ENCODE results near the gene KLK2. TPM values are rescaled to one million over a fixed set of nuclear protein-coding genes. Genes with fewer than 3 reads are reported as not detected.

Gene KLK2
- total RNA-seq, 4 donors from 2014 or later, result not detected

DNA sequence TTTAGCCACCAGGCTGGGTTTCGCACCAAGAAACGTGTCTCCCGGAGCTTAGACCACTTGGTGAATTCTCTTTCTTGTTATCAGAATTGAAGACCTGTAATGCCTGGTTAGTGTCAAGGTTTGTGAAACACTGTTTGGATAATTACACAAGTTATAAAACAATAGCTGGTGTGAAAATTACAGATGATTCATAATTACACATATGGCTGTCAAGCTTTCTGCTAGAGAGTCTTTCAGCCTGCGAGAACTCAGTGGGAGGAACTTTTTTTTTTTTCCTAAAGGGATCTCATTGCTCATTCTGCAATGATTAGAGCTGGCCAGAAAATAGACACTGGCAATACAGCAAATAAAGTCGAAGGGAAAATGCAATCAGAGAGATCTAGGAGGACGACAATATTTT is 51.3 kb downstream of the KLK2 start:
- no peak for ATAC-seq
- no peaks in the 10 kb centered on the region for H3K36me3 ChIP-seq
- WGBS, 2 donors (ENCODE audit: low coverage in 1 of 2), result 35 to 38% methylated on average over 3 to 6 of the region's 6 CpGs

DNA sequence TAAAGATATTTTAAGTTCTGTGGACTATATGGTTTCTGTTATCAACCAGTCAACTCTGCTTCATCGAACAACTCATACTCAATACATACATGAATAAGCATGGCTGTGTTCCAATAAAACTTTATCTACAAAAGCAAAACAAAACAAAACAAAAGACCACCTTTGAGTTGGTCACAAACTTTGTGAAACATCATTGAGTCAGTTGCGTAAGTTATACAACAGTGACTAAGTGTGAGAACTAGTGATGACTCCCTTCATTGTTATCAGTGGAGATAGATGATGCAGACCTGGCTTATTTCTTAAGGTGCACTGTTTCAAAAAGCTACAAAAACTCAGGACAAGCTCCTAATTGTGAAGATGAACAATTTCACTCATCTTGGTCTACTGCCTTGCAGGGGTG is 52.5 kb downstream of the KLK2 start:
- Histone ChIP-seq H3K4me1 (peaks cover 0 to 9% (median 0%) of the 10 kb centered on the region in 3 donors), H3K4me3 (no peak overlapping the region), H3K9me3 (no peaks in the 10 kb centered on the region), H3K36me3 (no peaks in the 10 kb centered on the region), H3K27me3 (peaks cover 83% of the 10 kb centered on the region), H3K27ac (no peak overlapping the region)
- TF ChIP-seq POLR2A (IDR thresholded peaks at IDR 0.05) (no peak), EP300 (IDR thresholded peaks at IDR 0.05) (no peak), POLR2AphosphoS5 (IDR thresholded peaks at IDR 0.05) (no peak)
- TF ChIP-seq, protein P1, sequence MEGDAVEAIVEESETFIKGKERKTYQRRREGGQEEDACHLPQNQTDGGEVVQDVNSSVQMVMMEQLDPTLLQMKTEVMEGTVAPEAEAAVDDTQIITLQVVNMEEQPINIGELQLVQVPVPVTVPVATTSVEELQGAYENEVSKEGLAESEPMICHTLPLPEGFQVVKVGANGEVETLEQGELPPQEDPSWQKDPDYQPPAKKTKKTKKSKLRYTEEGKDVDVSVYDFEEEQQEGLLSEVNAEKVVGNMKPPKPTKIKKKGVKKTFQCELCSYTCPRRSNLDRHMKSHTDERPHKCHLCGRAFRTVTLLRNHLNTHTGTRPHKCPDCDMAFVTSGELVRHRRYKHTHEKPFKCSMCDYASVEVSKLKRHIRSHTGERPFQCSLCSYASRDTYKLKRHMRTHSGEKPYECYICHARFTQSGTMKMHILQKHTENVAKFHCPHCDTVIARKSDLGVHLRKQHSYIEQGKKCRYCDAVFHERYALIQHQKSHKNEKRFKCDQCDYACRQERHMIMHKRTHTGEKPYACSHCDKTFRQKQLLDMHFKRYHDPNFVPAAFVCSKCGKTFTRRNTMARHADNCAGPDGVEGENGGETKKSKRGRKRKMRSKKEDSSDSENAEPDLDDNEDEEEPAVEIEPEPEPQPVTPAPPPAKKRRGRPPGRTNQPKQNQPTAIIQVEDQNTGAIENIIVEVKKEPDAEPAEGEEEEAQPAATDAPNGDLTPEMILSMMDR (IDR thresholded peaks at IDR 0.05), result no peak
- 75 to 84% methylated on average over 2 of the region's 2 CpGs for WGBS, 2 donors (ENCODE audit: low coverage in 1 of 2)
- no peak for ATAC-seq

More for the DNA sequence above, 51.3 kb downstream of the KLK2 start:
- TF ChIP-seq POLR2A (IDR thresholded peaks at IDR 0.05), result no peak
- TF ChIP-seq EP300 (IDR thresholded peaks at IDR 0.05), result no peak
- no peak for TF ChIP-seq POLR2AphosphoS5 (IDR thresholded peaks at IDR 0.05)
- TF ChIP-seq, protein P1 (IDR thresholded peaks at IDR 0.05), result no peak
- Histone ChIP-seq H3K9me3 (no peaks in the 10 kb centered on the region), H3K4me3 (no peak overlapping the region), H3K27ac (no peak overlapping the region), H3K27me3 (peaks cover 82% of the 10 kb centered on the region), H3K4me1 (peaks cover 0 to 9% (median 0%) of the 10 kb centered on the region in 3 donors)

DNA sequence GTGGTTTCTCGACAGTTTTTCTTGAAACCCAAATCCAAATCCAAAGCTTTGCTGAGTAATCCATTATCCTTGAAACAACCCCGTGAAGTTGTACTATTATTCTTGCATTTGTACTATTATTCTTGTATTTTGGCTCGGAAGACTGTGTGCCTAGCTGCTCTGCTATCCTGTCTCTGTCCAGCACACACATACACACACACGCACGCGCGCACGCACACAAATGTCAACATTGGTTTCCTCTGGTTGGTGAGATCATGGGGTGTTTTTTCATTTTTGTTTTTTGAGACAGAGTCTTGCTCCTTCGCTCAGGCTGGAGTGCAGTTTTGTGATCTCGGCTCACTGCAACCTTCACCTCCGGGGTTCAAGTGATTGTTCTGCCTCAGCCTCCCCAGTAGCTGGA is 52.9 kb downstream of the KLK2 start:
- Histone ChIP-seq H3K9me3 (no peaks in the 10 kb centered on the region), H3K27me3 (peaks cover 86% of the 10 kb centered on the region), H3K27ac (no peak overlapping the region), H3K36me3 (no peaks in the 10 kb centered on the region), H3K4me3 (no peak overlapping the region), H3K4me1 (peaks cover 0 to 9% (median 0%) of the 10 kb centered on the region in 3 donors)
- TF ChIP-seq POLR2AphosphoS5 (IDR thresholded peaks at IDR 0.05) (no peak), POLR2A (IDR thresholded peaks at IDR 0.05) (no peak), EP300 (IDR thresholded peaks at IDR 0.05) (no peak)
- TF ChIP-seq, protein P1 (IDR thresholded peaks at IDR 0.05), result no peak
- WGBS, 2 donors (ENCODE audit: low coverage in 1 of 2), result 53 to 64% methylated on average over 9 to 11 of the region's 11 CpGs
- ATAC-seq, result no peak

DNA sequence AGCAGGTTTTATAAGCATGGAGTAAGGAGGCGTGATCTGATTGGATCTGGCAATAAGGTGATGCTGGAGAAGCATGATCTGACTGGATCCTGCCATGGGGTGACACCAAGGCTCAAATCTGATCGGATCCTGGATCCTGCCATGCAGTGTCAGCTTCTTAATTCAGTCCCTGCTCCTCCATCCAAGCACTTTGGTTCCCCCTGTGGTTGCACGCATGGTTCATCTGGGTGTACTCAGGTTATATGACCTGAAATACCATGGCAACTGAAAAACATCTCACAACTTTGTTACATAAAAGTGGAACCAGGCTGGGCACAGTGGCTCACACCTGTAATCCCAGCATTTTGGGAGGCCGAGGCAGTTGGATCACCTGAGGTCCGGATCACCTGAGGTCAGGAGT is 55.6 kb downstream of the KLK2 start:
- ATAC-seq, result no peak
- no peak overlapping the region for H3K4me3 ChIP-seq
- no peak overlapping the region for H3K27ac ChIP-seq
- no peaks in the 10 kb centered on the region for H3K9me3 ChIP-seq
- H3K4me1 ChIP-seq, result no peaks in the 10 kb centered on the region
- 82% methylated on average over 5 of the region's 5 CpGs; no CpG with 5 or more reads in 1 of the 2 donors for WGBS, 2 donors (ENCODE audit: low coverage in 1 of 2)
- peaks cover 88% of the 10 kb centered on the region for H3K27me3 ChIP-seq
- no peaks in the 10 kb centered on the region for H3K36me3 ChIP-seq
- no peak for TF ChIP-seq POLR2A (IDR thresholded peaks at IDR 0.05)
- TF ChIP-seq, protein P1 (IDR thresholded peaks at IDR 0.05), result no peak
- no peak for TF ChIP-seq EP300 (IDR thresholded peaks at IDR 0.05)
- TF ChIP-seq POLR2AphosphoS5 (IDR thresholded peaks at IDR 0.05), result no peak

Other genes starting within 250 kb of the KLK2 start
- under 1 TPM in 1 of 4 donors, not detected in 3; 0.42 TPM for gene SYT3, start 233.6 kb upstream of the KLK2 start, total RNA-seq
- gene C19orf81, start 224.0 kb upstream of the KLK2 start, total RNA-seq, result not detected
- under 1 TPM in 3 of 4 donors, not detected in 1; 0.15 to 0.40 (median 0.31) TPM for gene SHANK1, start 153.6 kb upstream of the KLK2 start, total RNA-seq
- 10 to 100 TPM in 2 of 4 donors, 1 to 10 TPM in 2; 4.6 to 17.1 (median 8.4) TPM for gene CLEC11A, start 150.1 kb upstream of the KLK2 start, total RNA-seq
- gene GPR32, start 103.0 kb upstream of the KLK2 start, total RNA-seq, result not detected
- gene ACP4, start 83.0 kb upstream of the KLK2 start, total RNA-seq, result not detected
- gene KLK1, start 49.7 kb upstream of the KLK2 start, total RNA-seq, result not detected
- gene KLK15, start 39.9 kb upstream of the KLK2 start, total RNA-seq, result not detected
- not detected for gene KLK3, start 18.5 kb upstream of the KLK2 start, total RNA-seq
- gene KLK4, start 38.0 kb downstream of the KLK2 start, total RNA-seq, result not detected
- 1 to 10 TPM in 1 of 4 donors, not detected in 3; 1.2 TPM for gene KLK5, start 79.6 kb downstream of the KLK2 start, total RNA-seq
- 1 to 10 TPM in 2 of 4 donors, not detected in 2; 1.1 to 7.8 TPM for gene KLK6, start 96.2 kb downstream of the KLK2 start, total RNA-seq
- 10 to 100 TPM in 1 of 4 donors, under 1 TPM in 1, not detected in 2; 0.31 to 16.7 TPM for gene KLK7, start 110.5 kb downstream of the KLK2 start, total RNA-seq
- 1 to 10 TPM in 2 of 4 donors, not detected in 2; 2.3 to 4.6 TPM for gene KLK8, start 128.2 kb downstream of the KLK2 start, total RNA-seq
- gene KLK10, start 146.3 kb downstream of the KLK2 start, total RNA-seq, result 1 to 10 TPM in 3 of 4 donors, not detected in 1; 1.7 to 6.7 (median 4.1) TPM
- 10 to 100 TPM in 1 of 4 donors, under 1 TPM in 1, not detected in 2; 0.78 to 12.3 TPM for gene KLK11, start 153.2 kb downstream of the KLK2 start, total RNA-seq
- 1 to 10 TPM in 1 of 4 donors, under 1 TPM in 2, not detected in 1; 0.40 to 1.2 (median 0.54) TPM for gene KLK12, start 161.6 kb downstream of the KLK2 start, total RNA-seq
- gene KLK13, start 191.7 kb downstream of the KLK2 start, total RNA-seq, result 1 to 10 TPM in 3 of 4 donors, not detected in 1; 1.3 to 6.1 (median 5.1) TPM
- not detected for gene KLK14, start 209.4 kb downstream of the KLK2 start, total RNA-seq
- 10 to 100 TPM in 3 of 4 donors, 1 to 10 TPM in 1; 9.8 to 12.8 (median 11.4) TPM for gene CTU1, start 235.0 kb downstream of the KLK2 start, total RNA-seq

Data from gastroesophageal sphincter (tissue), 4 donors.